CD14-positive monocyte (primary cell): Measurements from ENCODE around the gene IGF1. TPM values are rescaled to one million over a fixed set of nuclear protein-coding genes. Genes with fewer than 3 reads are reported as not detected.

Experiments
- DNase-seq, 3 donors: peaks; one replicate each; pipeline ENCODE4 v3.0.0-alpha.2; 2011 to 2022
- H2AFZ ChIP-seq: 2 replicates; pipeline ENCODE4 v1.6.0; 2012; ENCODE audit warnings: mild to moderate bottlenecking, low read depth, low read length, inconsistent platforms; ENCODE audit not compliant: insufficient read depth, poor library complexity, severe bottlenecking
- H3K27ac ChIP-seq, 2 donors: 1 replicate in 1 of 2; 2 replicates in 1 of 2; pipeline ENCODE4 v1.5.1; 2012 to 2013; ENCODE audit warnings: low read length in 2 of 2, control low read depth in 1 of 2, inconsistent platforms in 1 of 2, low read depth in 1 of 2, mild to moderate bottlenecking in 1 of 2
- H3K27me3 ChIP-seq, 2 donors: one replicate each; pipeline versions ENCODE4 v1.6.0 to v1.6.1; 2011 to 2013; ENCODE audit warnings: low read length in 2 of 2; ENCODE audit not compliant: control insufficient read depth in 2 of 2, insufficient read depth in 2 of 2
- H3K36me3 ChIP-seq, 2 donors: replicated peaks in 1 of 2; 1 replicate in 1 of 2; 2 replicates in 1 of 2; pipeline versions ENCODE4 v1.5.1 to v1.6.1; 2012 to 2013; ENCODE audit warnings: low read length in 2 of 2, control low read depth in 1 of 2, inconsistent platforms in 1 of 2, mild to moderate bottlenecking in 1 of 2; ENCODE audit not compliant: insufficient read depth in 2 of 2, control insufficient read depth in 1 of 2
- H3K4me1 ChIP-seq, 2 donors: 1 replicate in 1 of 2; 2 replicates in 1 of 2; pipeline versions ENCODE4 v1.5.1 to v1.6.1; 2012 to 2013; ENCODE audit warnings: low read length in 2 of 2, control low read depth in 1 of 2, inconsistent platforms in 1 of 2, mild to moderate bottlenecking in 1 of 2, moderate library complexity in 1 of 2; ENCODE audit not compliant: insufficient read depth in 2 of 2, control insufficient read depth in 1 of 2
- H3K4me2 ChIP-seq: replicated peaks from 2 replicates; pipeline ENCODE3; 2012; ENCODE audit warnings: low read length, moderate library complexity, mild to moderate bottlenecking; ENCODE audit not compliant: poor library complexity, severe bottlenecking; ENCODE audit errors: extremely low read depth
- H3K4me3 ChIP-seq, 3 experiments: fragments of 200-600 bp in 1 of 3; sonication (generic) in 1 of 3; replicated peaks in 1 of 3; 1 replicate in 2 of 3; 2 replicates in 1 of 3; pipeline ENCODE4 v1.5.1; 2011 to 2013; ENCODE audit warnings: low read length in 3 of 3, mild to moderate bottlenecking in 3 of 3, control low read depth in 2 of 3, low read depth in 2 of 3, inconsistent platforms in 1 of 3, moderate library complexity in 1 of 3
- H3K79me2 ChIP-seq: 2 replicates; pipeline ENCODE4 v1.6.0; 2012; ENCODE audit warnings: mild to moderate bottlenecking, control low read depth, inconsistent platforms, low read length, moderate library complexity; ENCODE audit not compliant: insufficient read depth
- H3K9ac ChIP-seq: 2 replicates; pipeline ENCODE4 v1.6.0; 2017; ENCODE audit warnings: low read length, mild to moderate bottlenecking; ENCODE audit not compliant: insufficient read depth, poor library complexity, severe bottlenecking
- H3K9me3 ChIP-seq, 2 donors: replicated peaks in 1 of 2; 1 replicate in 1 of 2; 2 replicates in 1 of 2; pipeline versions ENCODE4 v1.5.1 to v1.6.1; 2012 to 2013; ENCODE audit warnings: low read length in 2 of 2, control low read depth in 1 of 2; ENCODE audit not compliant: control insufficient read depth in 1 of 2, insufficient read depth in 1 of 2
- H4K20me1 ChIP-seq: 2 replicates; pipeline ENCODE4 v1.6.0; 2012; ENCODE audit warnings: mild to moderate bottlenecking, low read length, control low read depth, moderate library complexity; ENCODE audit not compliant: insufficient read depth
- H3K27ac Mint-ChIP-seq, 7 donors: one replicate each; pipeline ENCODE4 v1.8.0; 2020; ENCODE audit warnings: mild to moderate bottlenecking in 7 of 7, mixed read lengths in 7 of 7, moderate library complexity in 6 of 7, inconsistent platforms in 2 of 7
- H3K27me3 Mint-ChIP-seq, 3 donors: one replicate each; pipeline ENCODE4 v1.8.0; 2021 to 2022; ENCODE audit warnings: low read depth in 3 of 3, mild to moderate bottlenecking in 3 of 3, mixed read lengths in 3 of 3, moderate library complexity in 3 of 3, inconsistent platforms in 1 of 3
- H3K36me3 Mint-ChIP-seq, 2 donors: one replicate each; pipeline ENCODE4 v1.8.0; 2020; ENCODE audit warnings: mixed read lengths in 2 of 2, inconsistent platforms in 1 of 2, mild to moderate bottlenecking in 1 of 2
- H3K4me1 Mint-ChIP-seq: one replicate; pipeline ENCODE4 v1.8.0; 2020; ENCODE audit warnings: mild to moderate bottlenecking, mixed read lengths
- H3K4me3 Mint-ChIP-seq, 2 donors: one replicate each; pipeline ENCODE4 v1.8.0; 2020; ENCODE audit warnings: mild to moderate bottlenecking in 2 of 2, mixed read lengths in 2 of 2, moderate library complexity in 1 of 2
- H3K9me3 Mint-ChIP-seq, 7 donors: one replicate each; pipeline ENCODE4 v1.8.0; 2020 to 2022; ENCODE audit warnings: mixed read lengths in 7 of 7, mild to moderate bottlenecking in 6 of 7, moderate library complexity in 6 of 7, inconsistent platforms in 2 of 7
- CTCF ChIP-seq: fragments of 200-600 bp; IDR thresholded peaks from one replicate; pipeline ENCODE4 v1.8.0; 2022; ENCODE audit warnings: antibody characterized with exemption, mild to moderate bottlenecking
- intact Hi-C, 2 donors: fragments of 100-400 bp; cut with micrococcal nuclease; formaldehyde crosslinking; loops; one replicate each; pipeline versions ENCODE4 v1.15.0 to v1.15.1; 2023
- polyA plus RNA-seq, 3 donors: library from polyadenylated mRNA; depleted of rRNA in 1 of 3; unstranded in 2 of 3; stranded (reverse) in 1 of 3; fragments of 300-500 nt in 2 of 3; fragments of >200 nt in 1 of 3; fragmentation: Illumina TruSeq in 2 of 3; gene quantifications; 1 replicate in 2 of 3; 2 replicates in 1 of 3; pipeline ENCODE4 v1.2.3, GENCODE V29; 2012 to 2021

The IGF1 gene
- polyA plus RNA-seq, 3 donors = not detected

- H3K27me3 Mint-ChIP-seq = peaks cover 0 to 2% (median 0%) of the 10 kb centered on the region in 3 donors
- no peak overlapping the region for H3K9ac ChIP-seq
- H3K79me2 ChIP-seq = no peaks in the 10 kb centered on the region
- intact Hi-C loops = no loop called here
- TF ChIP-seq CTCF = no peak
- H3K27ac Mint-ChIP-seq = no peak overlapping the region
- no peak overlapping the region for H3K4me2 ChIP-seq
- peaks cover 30% of the 10 kb centered on the region for H3K4me1 Mint-ChIP-seq
- no peaks in the 10 kb centered on the region for H3K36me3 Mint-ChIP-seq
- H3K27ac ChIP-seq = no peak overlapping the region
- H3K27me3 ChIP-seq = no peaks in the 10 kb centered on the region
- peaks cover 19 to 22% of the 10 kb centered on the region in 2 donors for H3K4me1 ChIP-seq
- DNase-seq = no peak
- no peak overlapping the region for H3K4me3 Mint-ChIP-seq
- H3K9me3 Mint-ChIP-seq = peaks cover 0 to 10% (median 1%) of the 10 kb centered on the region in 7 donors
- H3K4me3 ChIP-seq = no peak overlapping the region
- no peak overlapping the region for H2AFZ ChIP-seq
- H4K20me1 ChIP-seq = no peaks in the 10 kb centered on the region
- peaks cover 0 to 4% of the 10 kb centered on the region in 2 donors for H3K9me3 ChIP-seq
- H3K36me3 ChIP-seq = no peaks in the 10 kb centered on the region
Measured at GRCh38 chr12:102509123-102509626, 28.8 kb upstream of the IGF1 start.

GRCh38 chr12:102508052-102508451 lies 27.7 kb upstream of the IGF1 start:
- Mint-ChIP-seq H3K9me3 (peaks cover 0 to 10% (median 1%) of the 10 kb centered on the region in 7 donors), H3K4me1 (peaks cover 42% of the 10 kb centered on the region), H3K36me3 (no peaks in the 10 kb centered on the region), H3K4me3 (no peak overlapping the region), H3K27me3 (peaks cover 0 to 2% (median 0%) of the 10 kb centered on the region in 3 donors), H3K27ac (no peak overlapping the region)
- no peaks in the 10 kb centered on the region for H4K20me1 ChIP-seq
- H3K4me1 ChIP-seq = peaks cover 30 to 33% of the 10 kb centered on the region in 2 donors
- no peak overlapping the region for H3K9ac ChIP-seq
- intact Hi-C loops = no loop called here
- TF ChIP-seq CTCF = no peak
- no peak overlapping the region for H2AFZ ChIP-seq
- no peak for DNase-seq
- H3K27ac ChIP-seq = no peak overlapping the region
- H3K79me2 ChIP-seq = no peaks in the 10 kb centered on the region
- H3K4me3 ChIP-seq = no peak overlapping the region
- H3K27me3 ChIP-seq = no peaks in the 10 kb centered on the region
- H3K9me3 ChIP-seq = peaks cover 0 to 4% of the 10 kb centered on the region in 2 donors
- no peaks in the 10 kb centered on the region for H3K36me3 ChIP-seq
- H3K4me2 ChIP-seq = no peak overlapping the region
